HUDEP-2 (cell line): ENCODE data around the gene VRK2.
A peak's percentile ranks its signal among the peaks of the same experiment; 100 is the strongest.

Source experiments
- DNase-seq, 76 experiments: peaks; one replicate each; lab custom pipeline; 2025; ENCODE audit not compliant: unreplicated experiment in 76 of 76; lab: John Stamatoyannopoulos, UW

The VRK2 gene

DNA sequence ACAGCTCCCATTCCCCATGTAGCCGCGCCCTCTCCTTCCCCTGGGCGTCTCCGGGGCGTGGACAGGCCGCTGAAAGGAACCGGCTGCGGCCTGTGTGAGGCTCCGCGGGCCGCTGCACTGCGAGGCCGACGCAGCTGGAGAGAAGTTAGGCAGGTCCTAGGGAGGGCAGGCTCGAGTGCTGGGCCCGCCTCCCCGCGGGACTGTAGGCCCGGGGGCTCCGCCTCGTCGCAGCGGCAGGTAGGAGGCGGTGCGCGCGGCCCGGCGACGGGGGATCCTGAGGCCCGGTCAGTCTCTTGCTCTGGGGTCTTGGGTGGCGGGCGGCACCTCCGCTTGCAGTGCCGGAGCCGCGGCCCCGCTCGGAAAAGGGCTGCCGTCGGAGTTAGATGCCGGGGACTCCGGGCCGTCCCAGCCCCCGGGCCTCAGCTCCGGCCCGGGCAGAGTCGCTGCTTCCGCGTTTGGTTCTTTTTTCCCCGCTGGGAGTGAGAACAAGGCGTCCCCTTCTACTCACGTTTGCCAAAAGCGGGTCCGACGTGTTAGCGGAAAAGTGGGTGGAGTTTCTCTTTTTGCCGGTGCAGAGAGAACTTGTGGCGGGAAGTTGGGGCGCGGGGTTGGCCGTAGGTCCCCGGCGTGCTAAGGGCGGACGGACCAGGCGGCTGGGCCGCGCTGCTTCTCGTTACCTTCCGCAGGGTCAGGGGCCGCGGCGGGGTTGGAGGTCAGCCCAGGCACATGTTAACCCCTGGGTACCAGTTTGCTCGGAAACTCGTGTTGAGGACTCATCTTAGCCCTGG lies at the start of gene VRK2:
TSS of gene VRK2 (plus strand) at position 222 of the 788 bp plus-strand sequence. CDS start 2,026 bp downstream, outside the sequence.
- peak in 75 of 76 experiments; percentile 31 to 91 (median 82) for DNase-seq

- DNase-seq = no peak
Measured at GRCh38 chr2:58006256-58006951, 40.2 kb upstream of the VRK2 start.

GRCh38 chr2:58006952-58007284 lies 39.7 kb upstream of the VRK2 start:
- no peak for DNase-seq

DNA sequence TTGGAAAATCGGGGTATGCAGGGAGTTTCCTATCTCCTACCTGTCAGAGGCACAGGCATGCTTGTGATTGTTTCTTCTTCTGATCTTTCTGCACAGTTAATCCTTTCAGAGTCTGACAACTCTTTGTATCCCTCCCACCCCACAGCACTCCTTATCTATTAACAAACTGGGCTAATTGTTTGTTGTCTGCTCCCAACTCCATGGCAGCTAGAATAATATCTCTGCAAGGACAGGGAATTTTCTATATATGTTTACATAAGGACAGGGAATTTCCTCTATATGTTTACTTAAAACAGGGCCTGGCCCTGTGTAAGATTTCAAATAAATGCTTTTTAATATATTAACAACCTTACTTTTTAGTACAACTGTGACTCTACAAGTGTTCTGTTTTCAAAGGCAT lies 36.0 kb upstream of the VRK2 start:
- no peak for DNase-seq

- no peak for DNase-seq
Measured at GRCh38 chr2:58019229-58019628, 27.4 kb upstream of the VRK2 start.

- no peak for DNase-seq
Measured at GRCh38 chr2:58025150-58025933, 21.3 kb upstream of the VRK2 start.

DNA sequence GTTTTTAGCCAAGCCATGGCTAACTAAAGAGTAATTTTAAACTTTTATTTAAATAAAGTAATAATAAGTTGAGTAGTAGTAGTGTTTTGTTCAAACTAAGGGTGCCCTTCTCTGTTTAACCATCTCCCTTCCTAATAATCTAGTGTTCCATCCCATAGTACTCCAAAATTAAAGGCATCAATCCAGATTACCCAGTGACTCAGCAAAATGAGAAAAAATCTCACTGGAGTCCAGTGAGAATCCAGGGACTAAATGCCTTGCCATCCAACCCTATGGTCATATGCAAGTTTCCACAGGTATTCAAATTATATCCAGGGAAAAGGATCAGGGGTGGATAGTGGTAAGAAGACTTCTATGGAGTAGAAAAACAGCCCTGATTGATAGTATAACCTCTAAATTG lies 19.6 kb upstream of the VRK2 start:
- no peak for DNase-seq

- peak in 1 of 76 experiments; percentile 1 for DNase-seq
Measured at GRCh38 chr2:58030771-58031170, 15.8 kb upstream of the VRK2 start.

DNA sequence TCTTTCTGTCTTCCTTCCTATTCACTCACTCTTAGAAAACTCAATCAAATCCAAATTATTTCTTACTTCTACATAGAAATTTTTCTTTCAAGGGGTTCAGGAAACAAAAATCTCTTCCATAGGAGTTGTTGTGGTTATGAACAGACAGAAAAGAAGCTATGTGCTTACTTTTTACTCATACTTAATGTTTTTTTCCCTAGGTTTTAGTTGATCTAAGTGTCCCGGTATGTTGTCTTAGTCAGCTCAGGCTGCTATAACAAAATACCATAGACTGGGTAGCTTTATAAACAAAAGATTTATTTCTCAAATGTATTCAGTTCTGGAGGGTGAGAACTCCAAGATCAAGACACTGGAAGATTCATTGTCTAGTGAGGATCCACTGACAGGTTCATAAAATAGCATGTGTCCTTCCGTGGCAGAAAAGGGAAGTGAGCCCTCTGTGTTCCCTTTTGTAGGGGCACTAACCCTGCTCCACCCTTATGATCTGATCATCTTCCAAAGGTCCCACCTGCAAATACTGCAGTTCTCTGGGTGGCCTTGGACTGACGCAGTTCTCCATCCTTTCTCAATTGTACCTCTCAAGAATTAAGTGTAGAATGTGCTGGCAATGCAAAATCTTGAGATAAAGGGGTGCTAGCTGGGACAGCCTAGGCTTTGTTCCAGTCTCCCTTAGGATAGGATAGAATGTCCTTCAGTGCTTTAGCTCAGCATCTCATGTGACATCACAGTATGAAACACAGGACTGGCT lies 14.4 kb upstream of the VRK2 start:
- no peak for DNase-seq

- no peak for DNase-seq
Measured at GRCh38 chr2:58032764-58033080, 13.9 kb upstream of the VRK2 start.

DNA sequence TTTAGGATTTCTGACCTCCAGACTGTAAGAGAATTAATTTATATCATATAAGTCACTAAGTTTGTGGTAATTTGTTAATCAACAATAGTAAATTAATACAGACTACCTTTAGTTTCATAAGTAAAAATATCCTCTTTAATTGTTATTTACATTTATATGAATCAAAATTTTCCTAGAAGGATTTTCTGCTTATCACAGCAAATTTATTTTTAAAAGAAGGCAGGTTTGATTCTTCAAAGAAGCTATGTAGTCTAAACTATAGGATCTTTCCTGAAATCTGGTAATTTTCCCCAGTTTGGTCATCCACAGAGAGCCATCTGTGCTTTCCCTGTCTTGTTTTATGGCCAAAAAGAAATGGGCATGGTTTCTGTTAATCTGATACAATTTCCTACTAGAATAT lies 13.1 kb upstream of the VRK2 start:
- DNase-seq = no peak

DNA sequence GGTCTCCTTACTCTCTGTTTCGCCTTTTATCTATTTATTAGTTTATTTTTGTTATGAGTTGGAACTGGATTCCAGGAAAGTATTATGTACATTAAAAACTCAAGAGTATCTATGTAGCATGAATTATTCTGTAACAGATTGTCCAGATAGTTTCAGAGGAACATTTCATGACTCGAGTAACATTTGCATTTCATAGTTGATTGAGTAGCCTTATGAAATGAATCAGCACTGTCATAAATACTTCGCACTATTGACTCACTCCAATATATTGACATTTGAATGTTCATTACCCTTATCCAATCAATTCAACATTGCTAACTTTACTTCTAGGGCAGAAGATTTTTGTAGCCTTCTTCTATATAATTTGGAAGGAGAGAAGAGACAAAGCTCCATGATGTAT lies 11.3 kb upstream of the VRK2 start:
- no peak for DNase-seq

DNA sequence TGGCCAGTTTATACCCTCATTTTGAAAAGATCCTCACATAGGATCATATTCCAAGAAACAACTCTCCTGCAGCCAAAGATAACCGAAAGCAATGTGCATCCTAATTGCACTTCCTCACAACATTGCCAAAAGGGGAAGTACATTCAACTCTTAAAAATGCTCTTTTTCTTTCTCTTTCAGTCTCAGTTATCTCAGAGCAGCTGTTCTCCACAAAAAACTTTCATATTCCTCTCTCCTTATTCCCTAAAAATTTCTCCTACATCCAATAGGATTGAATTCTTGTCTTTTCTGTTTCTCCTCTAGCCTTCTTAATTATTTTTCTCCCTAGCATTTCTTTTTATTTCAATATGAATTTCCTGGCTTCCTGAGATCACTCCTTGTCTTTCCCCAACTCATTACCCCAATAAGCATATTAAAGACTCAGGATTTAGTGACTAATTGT lies 7.4 kb upstream of the VRK2 start:
- DNase-seq = peak in 7 of 76 experiments; percentile 6 to 34 (median 16)

- DNase-seq = peak in 28 of 76 experiments; percentile 10 to 58 (median 26)
Measured at GRCh38 chr2:58042486-58042970, 4.1 kb upstream of the VRK2 start.

- DNase-seq = no peak
Measured at GRCh38 chr2:58044145-58044544, 2.5 kb upstream of the VRK2 start.

DNA sequence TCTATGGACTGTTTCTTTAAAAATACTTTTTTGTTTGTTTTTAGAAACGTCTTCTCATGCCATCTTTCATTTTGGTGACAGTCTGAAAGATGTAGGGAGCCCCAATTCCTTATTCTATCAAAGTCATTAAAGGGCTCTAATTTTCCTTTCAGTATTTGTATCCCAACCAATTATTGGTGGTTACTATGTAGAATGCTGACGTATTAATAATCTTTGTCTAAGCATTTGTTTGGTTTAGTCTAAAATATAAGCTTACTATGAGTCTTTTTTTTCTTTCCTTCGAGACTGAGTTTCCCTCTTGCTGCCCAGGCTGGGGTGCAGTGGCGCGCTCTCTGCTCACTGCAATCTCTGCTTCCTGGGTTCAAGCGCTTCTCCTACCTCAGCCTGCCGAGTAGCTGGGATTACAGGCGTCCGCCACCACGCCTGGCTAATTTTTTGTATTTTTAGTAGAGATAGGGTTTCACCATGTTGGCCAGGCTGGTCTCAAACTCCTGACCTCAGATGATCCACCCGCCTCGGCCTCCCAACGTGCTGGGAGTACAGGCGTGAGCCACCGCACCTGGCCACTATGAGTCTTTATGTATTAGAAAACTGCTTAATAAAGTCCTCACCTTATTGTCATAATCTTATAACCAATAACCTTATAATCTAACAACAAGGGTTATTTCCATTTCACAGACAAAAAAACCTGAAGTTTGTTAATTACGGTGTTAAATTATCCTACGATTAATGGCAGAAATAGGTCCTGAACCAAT lies 849 bp upstream of the VRK2 start:
- DNase-seq = no peak

- DNase-seq = no peak
Measured at GRCh38 chr2:58046335-58046584, 346 bp upstream of the VRK2 start.

DNA sequence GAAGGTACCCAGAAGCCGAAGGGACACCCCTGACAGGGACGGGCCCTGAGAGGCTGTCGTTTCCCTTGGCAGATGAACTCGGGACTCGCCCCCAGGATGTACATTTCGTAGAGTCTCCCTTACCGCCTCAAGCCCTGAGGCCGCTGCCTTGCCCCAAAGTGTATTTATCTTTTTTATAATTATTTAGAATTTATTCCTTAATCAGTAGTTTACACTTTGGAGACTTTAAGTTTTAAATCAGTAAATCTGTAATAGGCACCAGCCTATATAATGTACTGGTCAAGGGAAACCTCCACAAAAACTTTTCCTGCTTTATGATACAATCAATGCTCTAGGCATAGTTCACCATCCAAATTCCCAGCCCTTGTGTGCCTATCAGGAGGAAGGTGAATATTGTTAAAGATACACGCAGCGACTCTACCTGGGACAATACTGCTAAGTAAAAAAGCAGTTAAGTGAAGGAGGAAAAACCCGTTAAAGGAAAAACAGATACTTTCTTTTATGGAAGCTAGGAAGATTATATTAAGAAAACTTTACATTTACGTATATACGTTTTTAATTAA lies 848 bp downstream of the VRK2 start:
- DNase-seq = peak in 12 of 76 experiments; percentile 7 to 75 (median 58)

- peak in 19 of 76 experiments; percentile 2 to 51 (median 18) for DNase-seq
Measured at GRCh38 chr2:58047961-58048360, 1.4 kb downstream of the VRK2 start.

DNA sequence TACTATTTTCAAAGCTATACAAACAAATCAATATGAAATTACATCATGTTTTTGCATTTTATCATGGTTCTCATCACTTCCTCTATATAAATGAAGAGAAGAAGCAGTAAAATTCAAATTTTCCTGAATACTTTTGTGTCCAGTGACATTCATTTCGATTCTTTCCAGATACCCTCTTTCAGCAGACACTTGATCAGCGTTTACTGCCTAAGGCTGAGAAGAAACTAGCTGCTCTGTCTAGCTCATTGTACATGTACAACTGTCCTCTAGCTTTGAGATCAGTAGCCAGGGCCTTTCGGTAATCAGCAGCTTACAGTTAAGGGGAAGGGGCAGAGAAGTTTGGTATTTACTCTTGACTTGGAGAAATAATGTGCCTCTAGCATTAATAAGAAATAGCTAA lies 4.8 kb downstream of the VRK2 start:
- DNase-seq = no peak
